HG03354 (cell line): ENCODE results near the gene ABI3.

ENCODE experiments used
- ATAC-seq: cut with Tn5 transposase; IDR thresholded peaks from one replicate; pipeline ENCODE4 v1.9.1; 2021; ENCODE audit warnings: mild to moderate bottlenecking; ENCODE audit not compliant: unreplicated experiment, poor library complexity, severe bottlenecking

Gene ABI3

DNA sequence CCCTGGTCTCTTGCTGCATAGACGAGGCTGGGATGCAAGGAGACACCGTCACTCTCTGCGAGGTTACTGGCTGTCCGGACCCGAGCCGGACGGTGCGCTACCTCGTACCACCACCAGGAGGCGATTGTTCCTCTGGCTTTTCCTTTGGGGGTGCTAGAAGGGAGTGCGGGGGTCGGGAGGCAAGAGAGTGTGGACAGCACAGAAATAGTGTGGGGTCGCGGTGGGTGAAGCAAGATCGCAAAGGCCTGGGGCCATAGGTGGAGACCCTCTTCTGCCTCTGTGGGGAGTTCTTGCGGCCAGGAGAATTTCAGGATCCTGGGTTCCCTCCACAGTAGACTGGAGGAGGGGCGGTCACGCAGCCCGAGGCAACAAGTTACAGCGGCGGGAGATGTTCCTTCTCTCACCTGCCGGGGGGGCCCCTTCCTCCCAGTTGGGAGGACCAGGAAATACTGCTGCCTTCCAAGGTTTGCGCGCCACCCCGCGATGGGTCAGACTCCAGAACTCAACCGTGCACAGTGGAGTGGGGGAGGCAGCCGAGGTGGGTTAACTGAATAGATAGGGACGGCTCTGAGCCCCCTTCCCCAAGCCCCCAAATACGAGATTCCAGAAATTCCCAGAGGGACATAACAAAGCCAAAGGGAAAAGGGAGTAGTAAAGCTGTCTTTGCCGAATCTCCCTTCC, 13.2 kb downstream of the ABI3 start:
- no peak for ATAC-seq

GRCh38 chr17:49224198-49224996, 13.9 kb downstream of the ABI3 start:
- ATAC-seq, result no peak

DNA sequence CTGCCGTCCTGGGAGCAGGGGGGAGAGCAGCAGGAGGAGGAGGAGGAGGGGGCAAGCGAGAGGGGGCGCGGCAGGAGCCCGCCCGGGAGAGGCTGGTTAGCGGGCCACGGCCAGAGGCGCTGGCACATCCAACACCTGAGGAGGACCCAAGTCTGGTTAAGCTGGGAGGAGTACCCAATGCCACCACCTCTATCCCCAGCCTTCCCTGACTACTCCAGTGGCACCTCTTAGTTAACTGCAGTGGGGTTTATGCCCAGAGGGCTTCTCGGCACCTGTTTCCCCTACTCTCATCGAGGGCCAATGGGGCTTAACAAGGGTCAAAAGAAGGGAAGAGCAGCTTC, 14.5 kb downstream of the ABI3 start:
- ATAC-seq, result no peak

DNA sequence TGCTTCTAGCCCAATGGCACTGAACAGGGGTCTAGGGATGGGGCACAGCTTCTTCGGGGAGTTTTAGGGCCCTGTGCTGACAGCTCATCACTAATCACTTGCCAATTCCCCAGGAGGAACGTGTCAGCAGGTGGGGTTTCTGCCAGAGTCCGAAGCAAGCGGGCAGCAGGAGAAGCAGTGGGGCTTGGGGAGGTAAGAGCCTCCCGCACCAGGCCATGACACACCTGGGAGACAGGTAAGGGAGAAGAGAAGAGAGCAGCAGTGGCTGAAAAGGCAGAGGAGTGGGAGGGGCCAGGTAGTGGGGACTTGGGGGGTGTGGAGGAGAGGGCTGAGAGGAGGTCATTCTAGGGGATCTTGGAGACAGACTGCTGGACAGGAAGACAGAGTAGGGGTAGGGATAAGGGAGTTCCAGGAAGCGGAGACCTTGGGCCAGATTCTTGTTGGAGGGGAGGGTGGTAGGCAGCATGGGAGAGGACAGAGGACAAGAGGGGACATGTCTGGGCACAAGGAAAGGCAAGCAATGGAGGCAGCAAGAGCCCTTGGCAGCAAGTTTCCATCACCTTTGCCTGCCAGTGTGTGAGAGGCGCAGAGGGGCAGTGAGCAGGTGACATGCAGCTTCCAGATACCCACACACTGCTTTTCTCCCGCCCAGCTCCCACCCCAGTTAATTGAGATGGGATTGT, 15.2 kb downstream of the ABI3 start:
- no peak for ATAC-seq

- no peak for ATAC-seq
Observed at GRCh38 chr17:49226771-49227435, 16.4 kb downstream of the ABI3 start.

DNA sequence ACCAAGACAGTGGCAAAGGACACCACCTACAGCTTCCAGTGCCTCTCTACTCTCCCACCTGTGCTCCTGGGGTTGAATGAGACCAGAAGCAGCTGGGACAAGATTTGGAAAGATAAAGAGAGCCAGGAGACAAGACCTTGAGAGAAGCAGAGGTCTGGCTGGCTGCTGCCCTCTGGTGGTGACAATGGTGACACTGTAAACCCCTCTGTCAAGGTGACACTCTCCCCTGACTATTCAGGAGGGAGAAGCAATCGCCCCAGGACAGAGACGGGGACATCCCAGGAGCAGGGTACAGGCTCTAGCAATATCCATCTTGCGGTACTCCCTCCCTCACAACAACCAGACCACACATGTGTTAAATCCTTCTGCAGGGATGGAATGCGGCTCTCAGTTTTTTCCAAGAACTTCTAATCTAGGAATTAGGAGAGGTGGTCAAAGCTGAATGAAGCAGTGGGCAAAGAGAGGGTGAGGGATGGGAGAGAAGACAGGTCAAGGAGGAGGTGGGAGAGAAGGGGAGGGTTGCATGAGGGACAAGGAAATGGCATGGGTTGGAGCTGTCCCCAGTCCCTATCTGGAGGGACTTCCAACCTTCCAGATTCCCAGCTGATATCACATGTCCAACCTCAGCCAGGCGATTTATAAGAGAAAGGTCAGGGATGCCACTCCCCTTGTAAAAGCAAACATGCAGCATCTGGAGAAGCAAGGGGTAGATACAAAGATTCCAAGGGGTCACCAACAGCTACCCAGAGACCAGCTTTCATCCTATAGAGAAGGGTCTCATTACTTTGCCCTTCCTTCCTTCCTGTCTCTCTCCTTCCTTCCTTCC, 17.1 kb downstream of the ABI3 start:
- no peak for ATAC-seq

DNA sequence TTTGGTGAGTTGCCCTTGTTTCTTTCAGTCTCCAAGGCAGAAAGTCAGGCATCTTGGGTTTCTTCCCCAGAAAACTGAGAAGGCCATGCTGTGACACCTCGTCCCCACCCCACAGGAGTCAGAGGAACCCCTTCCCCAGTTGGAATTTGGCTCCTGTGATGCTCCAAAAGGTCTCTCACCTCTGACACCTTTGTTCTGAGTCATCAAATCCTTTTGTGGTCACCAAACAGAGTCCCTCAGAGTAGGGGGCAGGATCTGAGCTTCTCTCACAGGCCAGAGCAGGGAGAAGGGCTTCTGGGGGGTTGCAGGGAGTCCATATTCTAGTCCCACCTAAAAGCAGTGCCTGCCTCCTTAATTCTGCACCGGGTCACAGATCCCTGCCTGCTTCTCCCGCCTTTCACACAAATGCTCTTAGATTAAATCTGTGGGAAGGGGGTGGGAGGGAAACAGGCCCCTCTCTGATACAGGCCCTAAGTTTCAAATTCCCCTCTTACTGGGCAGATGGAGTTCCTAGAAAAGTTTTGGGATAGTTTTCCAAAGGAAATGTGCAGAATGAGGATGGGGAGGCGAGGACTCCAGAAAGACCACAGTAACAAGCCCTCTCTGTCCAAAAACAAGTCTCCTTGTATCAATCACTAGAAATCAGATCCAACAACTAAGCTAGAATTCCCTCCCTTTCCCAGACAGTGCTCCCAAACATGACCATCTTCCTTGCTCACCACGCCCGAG, 18.7 kb downstream of the ABI3 start:
- ATAC-seq, result no peak

DNA sequence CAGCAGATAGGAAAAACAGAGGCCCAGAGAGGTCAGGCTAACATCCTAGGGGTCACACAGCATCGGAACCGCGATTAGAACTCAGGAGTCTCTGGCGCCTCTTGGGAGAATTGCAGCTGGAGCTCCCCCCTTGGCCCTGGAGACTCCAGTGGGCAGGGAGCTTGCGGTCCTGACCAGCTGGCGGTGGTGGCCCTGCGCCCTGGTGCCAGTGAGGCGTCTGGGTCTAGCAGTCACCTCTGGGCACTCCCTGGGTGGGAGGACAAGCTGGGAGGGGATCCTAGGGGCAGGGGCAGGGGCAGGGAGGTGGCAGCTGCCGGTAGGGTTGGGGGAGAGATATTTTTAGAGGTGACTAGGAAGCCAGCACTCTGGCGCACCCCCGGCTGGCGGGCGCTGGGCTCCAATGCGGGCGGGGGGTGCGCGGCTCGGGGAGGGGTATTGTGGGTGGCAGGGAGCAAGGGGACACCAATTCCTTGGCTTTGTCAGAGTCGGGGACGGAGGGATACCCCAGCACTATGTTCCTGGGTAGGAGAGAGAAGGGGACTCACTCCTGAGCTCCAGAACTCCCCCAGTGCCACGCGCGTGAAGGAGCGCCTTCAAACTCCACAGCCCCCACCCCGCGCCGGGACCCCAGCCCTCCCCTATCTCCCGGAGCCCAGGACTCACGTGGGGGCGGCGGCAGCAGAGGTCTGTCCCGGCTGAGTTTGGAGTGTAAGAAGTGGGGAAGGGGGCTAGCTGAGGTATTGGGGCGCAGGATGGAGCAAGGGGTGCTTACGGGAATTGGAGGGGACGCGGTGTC, 19.5 kb downstream of the ABI3 start:
- ATAC-seq, result peak; percentile 6

- ATAC-seq, result peak; percentile 91
Observed at GRCh38 chr17:49230636-49231562, 20.4 kb downstream of the ABI3 start, which contains the start of gene PHOSPHO1. PHOSPHO1 (minus strand) TSS chr17:49230787; CDS start chr17:49226691, 4,096 bp downstream.

DNA sequence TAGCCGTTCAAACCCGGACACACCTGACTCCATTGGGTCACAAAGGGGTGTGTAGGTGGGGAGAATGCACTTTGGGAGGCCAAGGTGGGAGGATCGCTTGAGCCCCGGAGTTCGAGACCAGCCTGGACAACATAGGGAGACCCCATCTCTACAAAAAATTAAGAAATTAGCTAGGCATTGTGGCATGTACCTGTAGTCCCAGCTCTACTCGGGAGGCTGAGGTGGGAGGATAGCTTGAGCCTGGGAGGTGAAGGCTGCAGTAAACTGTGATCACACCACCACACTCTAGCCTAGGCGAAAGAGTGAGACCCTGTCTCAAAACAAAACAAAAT, 21.0 kb downstream of the ABI3 start:
- ATAC-seq, result no peak

DNA sequence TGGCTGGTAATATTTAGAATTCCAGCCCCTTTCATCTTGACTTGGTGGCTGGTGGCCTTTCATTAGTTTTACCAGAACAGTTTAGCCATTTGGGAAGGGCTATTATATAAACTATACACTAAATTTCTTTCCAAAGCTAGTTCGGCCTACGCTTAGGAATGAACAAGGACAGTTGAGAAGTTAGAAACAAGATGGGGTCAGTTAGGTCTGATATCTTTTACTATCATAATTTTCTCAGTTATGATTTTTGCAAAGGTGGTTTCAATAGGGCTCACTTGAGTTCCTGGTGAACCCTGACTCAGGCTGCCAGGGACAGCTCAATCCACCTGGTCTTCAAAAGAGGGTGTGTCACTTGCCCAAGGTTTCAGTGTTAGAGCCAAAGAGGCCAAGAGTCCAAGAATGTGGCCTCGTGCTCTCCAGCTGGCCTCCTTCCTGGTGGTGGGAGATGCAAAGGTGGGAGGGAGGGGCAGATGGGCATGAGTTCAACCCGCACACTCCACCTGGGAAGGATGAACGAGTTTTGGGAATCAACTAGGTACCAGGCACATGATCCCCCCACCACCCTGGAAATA, 24.1 kb downstream of the ABI3 start:
- no peak for ATAC-seq

DNA sequence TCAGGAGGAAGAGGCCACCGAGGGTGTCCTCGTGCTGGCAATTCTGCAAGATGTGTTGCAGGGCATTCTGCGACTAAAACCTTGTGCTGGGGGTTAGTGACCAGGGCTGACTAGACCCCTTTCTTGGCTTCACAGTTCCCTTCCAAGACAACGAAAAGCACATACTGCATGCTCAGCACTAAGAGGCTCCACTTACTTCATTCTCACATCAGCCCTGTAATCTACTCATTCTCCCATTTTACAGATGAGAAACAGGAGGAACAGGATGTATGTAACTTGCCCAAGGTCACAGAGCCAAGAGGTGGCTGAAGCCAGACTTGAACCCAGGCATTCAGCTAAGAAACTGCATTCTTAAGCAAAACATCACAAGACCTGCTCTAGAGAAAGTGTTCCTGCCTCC, 25.4 kb downstream of the ABI3 start:
- no peak for ATAC-seq

DNA sequence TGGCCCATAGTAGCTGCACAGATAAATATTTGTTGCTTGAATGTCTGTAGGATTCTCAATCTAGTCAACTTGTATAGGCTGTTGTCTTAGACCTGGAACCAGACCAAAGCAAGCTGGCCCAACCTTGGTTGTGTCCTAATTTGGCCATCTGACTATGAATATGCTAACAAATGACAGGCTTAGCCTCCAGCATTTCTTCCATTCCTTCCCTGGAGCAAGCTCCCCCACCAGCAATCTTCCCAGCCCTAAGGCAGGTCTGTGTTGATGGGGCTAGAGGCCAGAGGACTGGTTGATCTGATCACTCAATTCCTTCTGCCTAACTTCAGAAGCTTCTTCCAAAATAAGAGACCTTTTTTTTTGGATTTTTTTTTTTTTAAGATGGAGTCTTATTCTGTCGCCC, 29.5 kb downstream of the ABI3 start:
- ATAC-seq, result no peak

DNA sequence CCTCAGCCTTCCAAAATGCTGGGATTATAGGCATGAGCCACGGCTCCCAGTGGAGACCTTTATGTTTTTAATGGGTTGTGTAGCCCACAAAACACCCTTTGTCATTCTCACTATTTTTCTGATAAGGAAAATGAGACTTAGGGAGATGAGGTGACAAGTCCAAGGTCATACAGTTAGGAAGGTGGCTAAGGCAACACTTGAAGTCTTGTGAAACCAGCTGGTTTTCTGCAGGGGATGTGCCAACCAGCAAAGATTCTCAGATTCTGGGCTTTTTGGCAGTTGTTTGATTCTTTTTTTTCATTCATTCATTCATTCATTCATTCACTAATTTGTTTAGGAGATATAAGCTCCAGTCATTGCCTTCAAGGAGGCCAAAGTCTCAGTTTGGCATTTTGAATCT, 30.1 kb downstream of the ABI3 start:
- ATAC-seq, result no peak

- no peak for ATAC-seq
Observed at GRCh38 chr17:49241040-49241439, 30.5 kb downstream of the ABI3 start.

DNA sequence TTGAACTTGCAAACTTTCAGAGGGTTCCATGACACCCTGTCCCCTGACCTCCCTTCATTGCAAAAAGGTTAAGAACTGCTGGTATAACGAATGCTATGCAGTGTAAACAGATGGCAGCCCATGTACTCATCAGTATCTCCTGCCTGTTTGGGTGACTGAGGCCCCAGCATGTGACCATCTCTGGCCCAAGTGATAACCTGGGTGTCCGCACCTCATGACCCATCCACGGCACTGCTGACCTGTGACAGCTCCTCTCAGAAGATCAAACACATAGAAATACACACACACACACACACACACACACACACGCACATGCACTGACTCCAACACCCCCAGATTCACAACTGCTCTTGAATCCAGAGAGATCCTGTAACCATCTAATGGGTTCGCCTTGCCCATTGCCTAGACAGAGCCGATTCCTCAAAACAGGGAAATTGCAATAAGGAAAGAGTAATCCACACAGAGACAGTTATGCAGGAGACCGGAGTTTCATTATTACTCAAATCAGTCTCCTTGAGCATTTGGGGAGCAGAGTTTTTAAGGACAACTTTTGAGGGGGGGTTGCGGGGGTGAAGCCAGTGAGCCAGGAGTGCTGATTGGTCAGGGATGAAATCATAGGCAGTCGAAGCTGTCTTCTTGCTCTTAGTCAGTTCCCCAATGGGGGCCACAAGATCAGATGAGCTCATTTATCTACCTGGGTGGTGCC, 31.3 kb downstream of the ABI3 start:
- ATAC-seq, result no peak
